HEK293 (cell line): ENCODE results near the gene OR11G2.

Experiments used
- CTCF ChIA-PET: fragments of 350-600 bp; formaldehyde crosslinking; extraction: SDS; loops from one replicate; lab custom pipeline; 2021; ENCODE audit warnings: antibody characterized with exemption; lab: Yijun Ruan, JAX
- POLR2A ChIA-PET: fragments of 300-600 bp; formaldehyde crosslinking; extraction: SDS; loops from one replicate; lab custom pipeline; 2020; ENCODE audit warnings: antibody characterized with exemption, inconsistent platforms; lab: Yijun Ruan, JAX
- H3K27ac ChIP-seq: fragments of 200-500 bp; sonication (Bioruptor generic); 2 replicates; pipeline ENCODE4 v1.5.1; 2014; ENCODE audit warnings: low read depth, low read length, control low read depth, inconsistent platforms; ENCODE audit errors: extremely low read depth
- H3K36me3 ChIP-seq, 2 experiments: fragments of 200-500 bp in 1 of 2; sonication (Bioruptor generic) in 1 of 2; 1 replicate in 1 of 2; 2 replicates in 1 of 2; pipeline ENCODE4 v1.5.1; 2014 to 2017; ENCODE audit warnings: inconsistent platforms in 2 of 2, low read length in 2 of 2; ENCODE audit not compliant: control insufficient read depth in 2 of 2, insufficient read depth in 1 of 2
- H3K4me1 ChIP-seq: fragments of 200-500 bp; sonication (Bioruptor generic); 2 replicates; pipeline ENCODE4 v1.5.1; 2014; ENCODE audit warnings: mild to moderate bottlenecking, low read length, inconsistent platforms; ENCODE audit not compliant: control insufficient read depth, insufficient read depth
- H3K4me3 ChIP-seq: 2 replicates; pipeline ENCODE4 v1.5.1; 2011; ENCODE audit warnings: low read depth, mild to moderate bottlenecking, control low read depth, low read length, moderate library complexity
- H3K9me3 ChIP-seq: fragments of 200-500 bp; sonication (Bioruptor generic); 2 replicates; pipeline ENCODE4 v1.5.1; 2014; ENCODE audit warnings: low read depth, low read length, inconsistent platforms; ENCODE audit not compliant: control insufficient read depth, insufficient read depth
- GLI4 ChIP-seq: fragments of 450-650 bp; formaldehyde crosslinking; IDR thresholded peaks from 2 replicates; pipeline ENCODE4 v1.5.1; 2016; ENCODE audit warnings: missing biosample characterization, missing genetic modification characterization
- KLF10 ChIP-seq: fragments of 450-650 bp; IDR thresholded peaks from 2 replicates; pipeline ENCODE4 v1.5.1; 2018; ENCODE audit warnings: missing biosample characterization, mild to moderate bottlenecking, missing genetic modification characterization
- SCRT1 ChIP-seq: fragments of 450-650 bp; formaldehyde crosslinking; IDR thresholded peaks from 2 replicates; pipeline ENCODE4 v1.5.1; 2016; ENCODE audit warnings: missing biosample characterization, missing genetic modification characterization, borderline replicate concordance
- YY2 ChIP-seq: fragments of 450-650 bp; formaldehyde crosslinking; IDR thresholded peaks from 2 replicates; pipeline ENCODE4 v1.5.1; 2016; ENCODE audit warnings: missing biosample characterization, missing genetic modification characterization
- ZNF146 ChIP-seq: fragments of 450-650 bp; formaldehyde crosslinking; IDR thresholded peaks from 2 replicates; pipeline ENCODE4 v1.5.1; 2016; ENCODE audit warnings: missing biosample characterization, missing genetic modification characterization
- ZNF211 ChIP-seq: fragments of 450-650 bp; formaldehyde crosslinking; IDR thresholded peaks from 2 replicates; pipeline ENCODE4 v1.5.1; 2016; ENCODE audit warnings: low read depth, missing biosample characterization, missing genetic modification characterization
- ZNF239 ChIP-seq: fragments of 450-650 bp; formaldehyde crosslinking; IDR thresholded peaks from 2 replicates; pipeline ENCODE4 v1.5.1; 2016; ENCODE audit warnings: missing biosample characterization, missing genetic modification characterization
- ZNF510 ChIP-seq: fragments of 450-650 bp; formaldehyde crosslinking; IDR thresholded peaks from 2 replicates; pipeline ENCODE4 v1.5.1; 2018; ENCODE audit warnings: mild to moderate bottlenecking, missing genetic modification characterization, missing biosample characterization; ENCODE audit not compliant: insufficient replicate concordance
- ZNF623 ChIP-seq: fragments of 450-650 bp; formaldehyde crosslinking; IDR thresholded peaks from 2 replicates; pipeline ENCODE4 v1.5.1; 2016; ENCODE audit warnings: missing biosample characterization, missing genetic modification characterization
- ZNF626 ChIP-seq: fragments of 450-650 bp; sonication (Bioruptor Pico); formaldehyde crosslinking; IDR thresholded peaks from 2 replicates; pipeline ENCODE4 v1.5.1; 2018; ENCODE audit warnings: missing biosample characterization, missing genetic modification characterization, inconsistent platforms
- ZNF654 ChIP-seq: fragments of 450-650 bp; formaldehyde crosslinking; IDR thresholded peaks from 2 replicates; pipeline ENCODE4 v1.5.1; 2016; ENCODE audit warnings: low read depth, missing biosample characterization, missing genetic modification characterization
- ZNF677 ChIP-seq: fragments of 450-650 bp; IDR thresholded peaks from 2 replicates; pipeline ENCODE4 v1.5.0; 2018; ENCODE audit warnings: missing biosample characterization, mild to moderate bottlenecking, missing genetic modification characterization, moderate library complexity
- ZNF768 ChIP-seq: fragments of 450-650 bp; formaldehyde crosslinking; IDR thresholded peaks from 2 replicates; pipeline ENCODE4 v1.5.1; 2018; ENCODE audit warnings: missing biosample characterization, mild to moderate bottlenecking, missing genetic modification characterization
- ZSCAN30 ChIP-seq: fragments of 450-650 bp; IDR thresholded peaks from 2 replicates; pipeline ENCODE4 v1.5.1; 2018; ENCODE audit warnings: missing biosample characterization, mild to moderate bottlenecking, missing genetic modification characterization, moderate library complexity
- TF ChIP-seq, protein P1 (sequence below): fragments of 450-650 bp; formaldehyde crosslinking; IDR thresholded peaks from 2 replicates; pipeline ENCODE4 v1.5.1; 2016; ENCODE audit warnings: missing biosample characterization, missing genetic modification characterization
- TF ChIP-seq, protein P2 (sequence below): fragments of 450-650 bp; formaldehyde crosslinking; IDR thresholded peaks from 2 replicates; pipeline ENCODE4 v1.5.1; 2016; ENCODE audit warnings: missing biosample characterization, missing genetic modification characterization
- TF ChIP-seq, protein P3 (sequence below): fragments of 450-650 bp; formaldehyde crosslinking; IDR thresholded peaks from 2 replicates; pipeline ENCODE4 v1.5.1; 2016; ENCODE audit warnings: missing biosample characterization, missing genetic modification characterization

Gene OR11G2, protein sequence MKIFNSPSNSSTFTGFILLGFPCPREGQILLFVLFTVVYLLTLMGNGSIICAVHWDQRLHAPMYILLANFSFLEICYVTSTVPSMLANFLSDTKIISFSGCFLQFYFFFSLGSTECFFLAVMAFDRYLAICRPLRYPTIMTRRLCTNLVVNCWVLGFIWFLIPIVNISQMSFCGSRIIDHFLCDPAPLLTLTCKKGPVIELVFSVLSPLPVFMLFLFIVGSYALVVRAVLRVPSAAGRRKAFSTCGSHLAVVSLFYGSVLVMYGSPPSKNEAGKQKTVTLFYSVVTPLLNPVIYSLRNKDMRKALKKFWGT

DNA sequence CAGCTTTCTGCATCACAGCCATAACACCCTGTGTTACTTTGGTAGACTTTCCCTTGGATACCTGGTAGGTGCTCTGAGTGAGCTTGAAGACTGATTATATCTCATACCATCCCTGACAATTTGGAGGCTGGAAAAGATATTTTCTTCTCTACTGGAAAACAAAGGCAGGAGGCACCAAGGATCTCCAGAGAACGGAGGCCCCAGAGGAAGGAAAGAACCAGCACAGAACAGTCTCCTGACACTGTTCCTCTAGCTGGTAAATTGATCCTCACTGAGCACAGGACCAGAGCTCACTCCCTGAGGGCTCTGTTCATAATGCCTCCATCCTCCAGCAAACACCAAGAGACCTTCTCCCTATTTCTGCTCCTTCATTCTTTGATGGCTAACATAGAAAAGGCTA lies at the start of gene OR11G2:
TSS of gene OR11G2 (plus strand) at position 301 of the 400 bp plus-strand sequence. CDS start 6,542 bp downstream, outside the sequence.
- CTCF ChIA-PET, result no interaction called here

DNA sequence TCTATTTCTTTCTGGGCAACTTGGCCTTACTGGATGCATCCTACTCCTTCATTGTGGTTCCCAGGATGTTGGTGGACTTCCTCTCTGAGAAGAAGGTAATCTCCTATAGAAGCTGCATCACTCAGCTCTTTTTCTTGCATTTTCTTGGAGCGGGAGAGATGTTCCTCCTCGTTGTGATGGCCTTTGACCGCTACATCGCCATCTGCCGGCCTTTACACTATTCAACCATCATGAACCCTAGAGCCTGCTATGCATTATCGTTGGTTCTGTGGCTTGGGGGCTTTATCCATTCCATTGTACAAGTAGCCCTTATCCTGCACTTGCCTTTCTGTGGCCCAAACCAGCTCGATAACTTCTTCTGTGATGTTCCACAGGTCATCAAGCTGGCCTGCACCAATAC lies 46.8 kb upstream of the OR11G2 start:
- CTCF ChIA-PET, result interaction anchor here (0.6 to 1.2 kb wide), 4 partner anchors 13 to 1463 kb away, joined by 3 to 6 read pairs (median 4); no protein-coding TSS in a partner anchor
- H3K27ac ChIP-seq, result no peak overlapping the region

More for the DNA sequence above, at the start of gene OR11G2:
- TF ChIP-seq ZNF768, result no peak
- TF ChIP-seq YY2 (tag by site-specific recombination), result no peak
- no peak for TF ChIP-seq SCRT1 (tag by site-specific recombination)
- TF ChIP-seq, protein P1, sequence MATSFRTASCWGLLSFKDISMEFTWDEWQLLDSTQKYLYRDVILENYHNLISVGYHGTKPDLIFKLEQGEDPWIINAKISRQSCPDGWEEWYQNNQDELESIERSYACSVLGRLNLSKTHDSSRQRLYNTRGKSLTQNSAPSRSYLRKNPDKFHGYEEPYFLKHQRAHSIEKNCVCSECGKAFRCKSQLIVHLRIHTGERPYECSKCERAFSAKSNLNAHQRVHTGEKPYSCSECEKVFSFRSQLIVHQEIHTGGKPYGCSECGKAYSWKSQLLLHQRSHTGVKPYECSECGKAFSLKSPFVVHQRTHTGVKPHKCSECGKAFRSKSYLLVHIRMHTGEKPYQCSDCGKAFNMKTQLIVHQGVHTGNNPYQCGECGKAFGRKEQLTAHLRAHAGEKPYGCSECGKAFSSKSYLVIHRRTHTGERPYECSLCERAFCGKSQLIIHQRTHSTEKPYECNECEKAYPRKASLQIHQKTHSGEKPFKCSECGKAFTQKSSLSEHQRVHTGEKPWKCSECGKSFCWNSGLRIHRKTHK (tag by site-specific recombination), result no peak
- no peak for TF ChIP-seq ZNF211 (tag by site-specific recombination)
- no peak for TF ChIP-seq ZNF654 (tag by site-specific recombination)
- no peak for TF ChIP-seq ZNF239 (tag by site-specific recombination)
- TF ChIP-seq KLF10 (tag by site-specific recombination), result no peak
- TF ChIP-seq ZNF677 (tag by site-specific recombination), result no peak
- no peak for TF ChIP-seq ZNF146 (tag by site-specific recombination)
- H3K27ac ChIP-seq, result no peak within 1 kb of the TSS
- no peak within 1 kb of the TSS for H3K4me3 ChIP-seq
- H3K4me1 ChIP-seq, result no peaks in the 10 kb centered on the region
- no peaks in the 10 kb centered on the region for H3K9me3 ChIP-seq
- H3K36me3 ChIP-seq, result no peaks in the 10 kb centered on the region
- POLR2A ChIA-PET, result no interaction called here

More for the DNA sequence above, 46.8 kb upstream of the OR11G2 start:
- Histone ChIP-seq H3K4me3 (no peak overlapping the region), H3K36me3 (no peaks in the 10 kb centered on the region), H3K4me1 (no peaks in the 10 kb centered on the region), H3K9me3 (no peaks in the 10 kb centered on the region)
- TF ChIP-seq ZNF626 (no peak), ZNF510 (tag by site-specific recombination) (no peak), ZSCAN30 (no peak), ZNF623 (no peak), ZNF211 (tag by site-specific recombination) (no peak), GLI4 (tag by site-specific recombination) (no peak)
- TF ChIP-seq, protein P2, sequence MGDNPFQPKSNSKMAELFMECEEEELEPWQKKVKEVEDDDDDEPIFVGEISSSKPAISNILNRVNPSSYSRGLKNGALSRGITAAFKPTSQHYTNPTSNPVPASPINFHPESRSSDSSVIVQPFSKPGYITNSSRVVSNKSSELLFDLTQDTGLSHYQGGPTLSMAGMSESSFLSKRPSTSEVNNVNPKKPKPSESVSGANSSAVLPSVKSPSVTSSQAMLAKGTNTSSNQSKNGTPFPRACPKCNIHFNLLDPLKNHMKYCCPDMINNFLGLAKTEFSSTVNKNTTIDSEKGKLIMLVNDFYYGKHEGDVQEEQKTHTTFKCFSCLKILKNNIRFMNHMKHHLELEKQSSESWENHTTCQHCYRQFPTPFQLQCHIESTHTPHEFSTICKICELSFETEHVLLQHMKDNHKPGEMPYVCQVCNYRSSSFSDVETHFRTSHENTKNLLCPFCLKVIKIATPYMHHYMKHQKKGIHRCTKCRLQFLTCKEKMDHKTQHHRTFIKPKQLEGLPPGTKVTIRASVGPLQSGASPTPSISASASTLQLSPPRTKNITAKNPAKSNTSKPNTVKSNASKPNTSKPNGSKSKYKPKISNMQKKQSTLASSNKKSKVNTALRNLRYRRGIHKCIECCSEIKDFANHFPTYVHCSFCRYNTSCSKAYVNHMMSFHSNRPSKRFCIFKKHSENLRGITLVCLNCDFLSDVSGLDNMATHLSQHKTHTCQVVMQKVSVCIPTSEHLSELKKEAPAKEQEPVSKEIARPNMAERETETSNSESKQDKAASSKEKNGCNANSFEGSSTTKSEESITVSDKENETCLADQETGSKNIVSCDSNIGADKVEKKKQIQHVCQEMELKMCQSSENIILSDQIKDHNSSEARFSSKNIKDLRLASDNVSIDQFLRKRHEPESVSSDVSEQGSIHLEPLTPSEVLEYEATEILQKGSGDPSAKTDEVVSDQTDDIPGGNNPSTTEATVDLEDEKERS (tag by site-specific recombination), result no peak
- TF ChIP-seq, protein P3, sequence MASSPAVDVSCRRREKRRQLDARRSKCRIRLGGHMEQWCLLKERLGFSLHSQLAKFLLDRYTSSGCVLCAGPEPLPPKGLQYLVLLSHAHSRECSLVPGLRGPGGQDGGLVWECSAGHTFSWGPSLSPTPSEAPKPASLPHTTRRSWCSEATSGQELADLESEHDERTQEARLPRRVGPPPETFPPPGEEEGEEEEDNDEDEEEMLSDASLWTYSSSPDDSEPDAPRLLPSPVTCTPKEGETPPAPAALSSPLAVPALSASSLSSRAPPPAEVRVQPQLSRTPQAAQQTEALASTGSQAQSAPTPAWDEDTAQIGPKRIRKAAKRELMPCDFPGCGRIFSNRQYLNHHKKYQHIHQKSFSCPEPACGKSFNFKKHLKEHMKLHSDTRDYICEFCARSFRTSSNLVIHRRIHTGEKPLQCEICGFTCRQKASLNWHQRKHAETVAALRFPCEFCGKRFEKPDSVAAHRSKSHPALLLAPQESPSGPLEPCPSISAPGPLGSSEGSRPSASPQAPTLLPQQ, result no peak
- POLR2A ChIA-PET, result no interaction called here
